ENCODE results near the gene VEZF1. TPM values are rescaled to one million over a fixed set of nuclear protein-coding genes. Genes with fewer than 3 reads are reported as not detected.

The VEZF1 gene
- total RNA-seq, 1 donor from 2014 or later = 50.9 TPM

GRCh38 chr17:57982452-57983170 lies 5.4 kb downstream of the VEZF1 start:
- Histone ChIP-seq H3K27me3 (ENCODE audit: insufficient read depth, low read length) (no peaks in the 10 kb centered on the region), H3K36me3 (ENCODE audit: insufficient read depth, low read length) (peaks cover 21% of the 10 kb centered on the region), H4K20me1 (ENCODE audit: insufficient read depth, low read length) (peaks cover 71% of the 10 kb centered on the region), H3K79me2 (ENCODE audit: insufficient read depth, low read length) (peaks cover 75% of the 10 kb centered on the region), H3K27ac (ENCODE audit: low read depth, low read length) (no peak overlapping the region), H3K9ac (ENCODE audit: low read length) (no peak overlapping the region), H3K4me2 (ENCODE audit: low read length) (no peak overlapping the region), H3K4me3 (ENCODE audit: insufficient read depth, low read depth, low read length) (no peak overlapping the region), H3K4me1 (ENCODE audit: insufficient read depth, low read length) (peaks cover 13% of the 10 kb centered on the region), H3K9me3 (ENCODE audit: insufficient read depth, low read depth, low read length) (no peaks in the 10 kb centered on the region), H2AFZ (ENCODE audit: low read depth, low read length) (no peak overlapping the region)
- FAIRE-seq (no peak), DNase-seq (ENCODE audit: low read depth) (no peak)
- no peaks in the 10 kb centered on the region for H3K27me3 Mint-ChIP-seq (ENCODE audit: low read depth, unreplicated experiment)
- peaks cover 38% of the 10 kb centered on the region for H3K4me1 Mint-ChIP-seq (ENCODE audit: low read depth, unreplicated experiment)
- no peak overlapping the region for H3K4me3 Mint-ChIP-seq (ENCODE audit: unreplicated experiment)
- H3K27ac Mint-ChIP-seq (ENCODE audit: unreplicated experiment) = no peak overlapping the region
- TF ChIP-seq CTCF (IDR thresholded peaks at IDR 0.05; ENCODE audit: insufficient read depth, low read depth, low read length) (no peak), EZH2 (IDR thresholded peaks at IDR 0.05; ENCODE audit: insufficient read depth, low read length) (no peak)
- H3K36me3 Mint-ChIP-seq (ENCODE audit: low read depth, unreplicated experiment) = peaks cover 12% of the 10 kb centered on the region
- H3K9me3 Mint-ChIP-seq (ENCODE audit: unreplicated experiment) = no peaks in the 10 kb centered on the region

GRCh38 chr17:57980522-57980921 lies 7.5 kb downstream of the VEZF1 start:
- Mint-ChIP-seq H3K36me3 (ENCODE audit: low read depth, unreplicated experiment) (peaks cover 17% of the 10 kb centered on the region), H3K27ac (ENCODE audit: unreplicated experiment) (no peak overlapping the region), H3K27me3 (ENCODE audit: low read depth, unreplicated experiment) (no peaks in the 10 kb centered on the region), H3K9me3 (ENCODE audit: unreplicated experiment) (no peaks in the 10 kb centered on the region), H3K4me3 (ENCODE audit: unreplicated experiment) (no peak overlapping the region), H3K4me1 (ENCODE audit: low read depth, unreplicated experiment) (peaks cover 34% of the 10 kb centered on the region)
- Histone ChIP-seq H3K4me2 (ENCODE audit: low read length) (no peak overlapping the region), H3K9me3 (ENCODE audit: insufficient read depth, low read depth, low read length) (no peaks in the 10 kb centered on the region), H3K27me3 (ENCODE audit: insufficient read depth, low read length) (no peaks in the 10 kb centered on the region), H3K4me3 (ENCODE audit: insufficient read depth, low read depth, low read length) (no peak overlapping the region), H3K79me2 (ENCODE audit: insufficient read depth, low read length) (peaks cover 61% of the 10 kb centered on the region), H3K27ac (ENCODE audit: low read depth, low read length) (no peak overlapping the region), H2AFZ (ENCODE audit: low read depth, low read length) (no peak overlapping the region), H4K20me1 (ENCODE audit: insufficient read depth, low read length) (peaks cover 79% of the 10 kb centered on the region), H3K9ac (ENCODE audit: low read length) (no peak overlapping the region), H3K36me3 (ENCODE audit: insufficient read depth, low read length) (peaks cover 38% of the 10 kb centered on the region), H3K4me1 (ENCODE audit: insufficient read depth, low read length) (peaks cover 8% of the 10 kb centered on the region)
- FAIRE-seq (no peak), DNase-seq (ENCODE audit: low read depth) (no peak)
- TF ChIP-seq CTCF (IDR thresholded peaks at IDR 0.05; ENCODE audit: insufficient read depth, low read depth, low read length) (no peak), EZH2 (IDR thresholded peaks at IDR 0.05; ENCODE audit: insufficient read depth, low read length) (no peak)

- DNase-seq (ENCODE audit: low read depth) (no peak), FAIRE-seq (no peak)
- H2AFZ ChIP-seq (ENCODE audit: low read depth, low read length) = no peak overlapping the region
- peaks cover 4% of the 10 kb centered on the region for H3K4me1 ChIP-seq (ENCODE audit: insufficient read depth, low read length)
- Mint-ChIP-seq H3K36me3 (ENCODE audit: low read depth, unreplicated experiment) (peaks cover 21% of the 10 kb centered on the region), H3K4me1 (ENCODE audit: low read depth, unreplicated experiment) (peaks cover 31% of the 10 kb centered on the region), H3K27ac (ENCODE audit: unreplicated experiment) (no peak overlapping the region), H3K4me3 (ENCODE audit: unreplicated experiment) (no peak overlapping the region), H3K27me3 (ENCODE audit: low read depth, unreplicated experiment) (no peaks in the 10 kb centered on the region), H3K9me3 (ENCODE audit: unreplicated experiment) (no peaks in the 10 kb centered on the region)
- H3K4me2 ChIP-seq (ENCODE audit: low read length) = no peak overlapping the region
- peaks cover 77% of the 10 kb centered on the region for H4K20me1 ChIP-seq (ENCODE audit: insufficient read depth, low read length)
- H3K27me3 ChIP-seq (ENCODE audit: insufficient read depth, low read length) = no peaks in the 10 kb centered on the region
- no peak overlapping the region for H3K9ac ChIP-seq (ENCODE audit: low read length)
- H3K36me3 ChIP-seq (ENCODE audit: insufficient read depth, low read length) = peaks cover 50% of the 10 kb centered on the region
- no peak overlapping the region for H3K4me3 ChIP-seq (ENCODE audit: insufficient read depth, low read depth, low read length)
- H3K27ac ChIP-seq (ENCODE audit: low read depth, low read length) = no peak overlapping the region
- H3K79me2 ChIP-seq (ENCODE audit: insufficient read depth, low read length) = peaks cover 47% of the 10 kb centered on the region
- no peak for TF ChIP-seq CTCF (IDR thresholded peaks at IDR 0.05; ENCODE audit: insufficient read depth, low read depth, low read length)
- H3K9me3 ChIP-seq (ENCODE audit: insufficient read depth, low read depth, low read length) = no peaks in the 10 kb centered on the region
Observed at GRCh38 chr17:57979076-57979475, 9.0 kb downstream of the VEZF1 start.
